Caco-2 (cell line): ENCODE results near the gene TUBD1. TPM values are rescaled to one million over a fixed set of nuclear protein-coding genes. Genes with fewer than 3 reads are reported as not detected.
"Not testable (repeated sequence)": the region's sequence is repeated elsewhere in the genome, so short reads cannot be mapped to it uniquely, and the experiment has no call there.

Experiments used
- Bru-seq: library from RNA; stranded (reverse); fragments of 400-500 nt; gene quantifications from one replicate; lab custom pipeline; 2021; lab: Mats Ljungman, UMichigan
- BruChase-seq, 2 experiments: library from RNA; stranded (reverse); fragments of 400-500 nt; gene quantifications; one replicate each; lab custom pipeline; 2021; lab: Mats Ljungman, UMichigan
- BruUV-seq: library from RNA; stranded (reverse); fragments of 400-500 nt; replicated peaks from 2 replicates; lab custom pipeline; 2021; lab: Mats Ljungman, UMichigan
- CTCF ChIA-PET: fragments of 300-600 bp; sonication (Branson Sonifier 250); formaldehyde crosslinking; loops from one replicate; lab custom pipeline; 2022; ENCODE audit warnings: antibody characterized with exemption; lab: Charles Lee
- POLR2A ChIA-PET: fragments of 300-600 bp; sonication (Branson Sonifier 250); formaldehyde crosslinking; loops from one replicate; lab custom pipeline; 2022; ENCODE audit warnings: antibody characterized with exemption; lab: Charles Lee
- DNase-seq, 2 experiments: peaks; one replicate each; pipeline versions ENCODE4 v3.0.0 to v3.0.0-alpha.2; 2020 to 2022
- H3K27me3 ChIP-seq: replicated peaks from 2 replicates; pipeline ENCODE4 v1.6.0; 2011; ENCODE audit warnings: low read length; ENCODE audit not compliant: control insufficient read depth, insufficient read depth
- H3K36me3 ChIP-seq: 2 replicates; pipeline ENCODE4 v1.5.1; 2011; ENCODE audit warnings: low read length; ENCODE audit not compliant: control insufficient read depth, insufficient read depth
- H3K4me1 ChIP-seq: fragments of 250-450 bp; sonication (Bioruptor Pico); 2 replicates; pipeline ENCODE4 v1.5.1; 2020; ENCODE audit warnings: mild to moderate bottlenecking
- H3K4me3 ChIP-seq: 2 replicates; pipeline ENCODE4 v1.5.1; 2011; ENCODE audit warnings: low read depth, mild to moderate bottlenecking, control low read depth, low read length
- H3K9me3 ChIP-seq: fragments of 250-450 bp; sonication (Bioruptor Pico); 2 replicates; pipeline ENCODE4 v1.5.1; 2020; ENCODE audit warnings: mild to moderate bottlenecking, moderate library complexity
- H3K27ac Mint-ChIP-seq: one replicate; pipeline ENCODE4 v1.8.0; 2022; ENCODE audit warnings: mixed read lengths; ENCODE audit not compliant: unreplicated experiment
- H3K27me3 Mint-ChIP-seq: one replicate; pipeline ENCODE4 v1.8.0; 2022; ENCODE audit warnings: mixed read lengths; ENCODE audit not compliant: insufficient read depth, unreplicated experiment
- H3K36me3 Mint-ChIP-seq: one replicate; pipeline ENCODE4 v1.8.0; 2022; ENCODE audit warnings: mild to moderate bottlenecking, mixed read lengths; ENCODE audit not compliant: insufficient read depth, unreplicated experiment
- H3K4me1 Mint-ChIP-seq: one replicate; pipeline ENCODE4 v1.8.0; 2022; ENCODE audit warnings: low read depth, mixed read lengths; ENCODE audit not compliant: unreplicated experiment
- H3K4me3 Mint-ChIP-seq: one replicate; pipeline ENCODE4 v1.8.0; 2022; ENCODE audit warnings: mild to moderate bottlenecking, moderate library complexity, mixed read lengths; ENCODE audit not compliant: unreplicated experiment
- H3K9me3 Mint-ChIP-seq: one replicate; pipeline ENCODE4 v1.8.0; 2022; ENCODE audit warnings: mixed read lengths; ENCODE audit not compliant: unreplicated experiment
- CTCF ChIP-seq, 2 experiments: fragments of 200-600 bp in 1 of 2; IDR thresholded peaks; 1 replicate in 1 of 2; 2 replicates in 1 of 2; pipeline versions ENCODE4 v1.5.1 to v1.8.0; 2011 to 2022; ENCODE audit warnings: antibody characterized with exemption in 1 of 2, control low read depth in 1 of 2, inconsistent platforms in 1 of 2, low read depth in 1 of 2, low read length in 1 of 2, mild to moderate bottlenecking in 1 of 2, moderate library complexity in 1 of 2; ENCODE audit not compliant: insufficient read depth in 1 of 2, severe bottlenecking in 1 of 2, unreplicated experiment in 1 of 2
- intact Hi-C: fragments of 100-400 bp; cut with micrococcal nuclease; formaldehyde crosslinking; loops from one replicate; pipeline ENCODE4 v1.10.0; 2022; ENCODE audit not compliant: unreplicated experiment
- long read RNA-seq: library from polyadenylated mRNA; stranded (forward); transcript quantifications from one replicate; pipeline ENCODE4 v2.0.0, GENCODE V29; 2022
- total RNA-seq: library from RNA; stranded (reverse); gene quantifications from 2 replicates; pipeline ENCODE4 v1.2.3, GENCODE V29; 2022

Gene TUBD1
- total RNA-seq (22.5 and 23.6 TPM in 2 replicates), Bru-seq, nascent RNA (percentile 73 among the genes with signal in this experiment), BruChase-seq, experiment 1, labeled RNA remaining after a 2-hour chase (percentile 78 among the genes with signal in this experiment), BruChase-seq, experiment 2, labeled RNA remaining after a 6-hour chase (percentile 72 among the genes with signal in this experiment)
- long read RNA-seq, transcript TUBD1-201 (9 exons, 2,490 nt), result major isoform, 22 of 45 reads
- long read RNA-seq, partial matches to known transcripts, result 1 of 45 reads
- long read RNA-seq, other reads (novel, unspliced or antisense), result 15 of 45 reads

- Histone ChIP-seq H3K9me3 (no peaks in the 10 kb centered on the region), H3K36me3 (no peaks in the 10 kb centered on the region), H3K4me3 (peak within 1 kb of the TSS; percentile 64), H3K4me1 (peaks cover 15% of the 10 kb centered on the region), H3K27me3 (no peaks in the 10 kb centered on the region)
- Mint-ChIP-seq H3K27ac (peak within 1 kb of the TSS; percentile 83), H3K36me3 (peaks cover 32% of the 10 kb centered on the region), H3K4me1 (peaks cover 34% of the 10 kb centered on the region), H3K9me3 (no peaks in the 10 kb centered on the region), H3K27me3 (no peaks in the 10 kb centered on the region), H3K4me3 (peak within 1 kb of the TSS; percentile 93)
- DNase-seq, result peak; percentile 97 to 98
- ChIA-PET POLR2A (interaction anchor here (0.5 to 1.4 kb wide), 5 partner anchors 47 to 185 kb away, joined by 3 to 7 read pairs (median 3); partner anchors contain the start of genes PTRH2 and VMP1), CTCF (interaction anchor here (0.6 to 1.5 kb wide), 6 partner anchors 12 to 810 kb away, joined by 3 to 8 read pairs (median 4); no protein-coding TSS in a partner anchor)
- intact Hi-C loops, result no loop called here
- BruUV-seq, result no TSS peak
- TF ChIP-seq CTCF (IDR thresholded peaks at IDR 0.05; ENCODE audit: insufficient read depth in 1 of 2, low read depth in 1 of 2, low read length in 1 of 2, severe bottlenecking in 1 of 2, unreplicated experiment in 1 of 2), result no peak
These were observed at the start of gene TUBD1, which contains the start of gene RPS6KB1 for GRCh38 chr17:59892924-59893675. Gene TUBD1, minus strand, starts transcription at chr17:59892943. Its CDS starts 1,941 bp downstream, at chr17:59891002. Gene RPS6KB1, plus strand, starts transcription at chr17:59893121. Its CDS starts 64 bp downstream, at chr17:59893185.

- Mint-ChIP-seq H3K4me1 (no peaks in the 10 kb centered on the region), H3K4me3 (no peak overlapping the region), H3K27ac (no peak overlapping the region), H3K9me3 (no peaks in the 10 kb centered on the region), H3K27me3 (no peaks in the 10 kb centered on the region), H3K36me3 (peaks cover 80% of the 10 kb centered on the region)
- Histone ChIP-seq H3K4me1 (no peaks in the 10 kb centered on the region), H3K27me3 (no peaks in the 10 kb centered on the region), H3K9me3 (no peaks in the 10 kb centered on the region), H3K4me3 (no peak overlapping the region), H3K36me3 (no peaks in the 10 kb centered on the region)
- no peak for TF ChIP-seq CTCF (IDR thresholded peaks at IDR 0.05; ENCODE audit: insufficient read depth in 1 of 2, low read depth in 1 of 2, low read length in 1 of 2, severe bottlenecking in 1 of 2, unreplicated experiment in 1 of 2)
- ChIA-PET CTCF (no interaction called here), POLR2A (no interaction called here)
- intact Hi-C loops, result no loop called here
- no peak for DNase-seq
- BruUV-seq, result no TSS peak
These were observed 48.4 kb upstream of the TUBD1 start for GRCh38 chr17:59941131-59941530.

- H3K4me3 ChIP-seq, DNase-seq, H3K4me3 Mint-ChIP-seq, H3K4me1 Mint-ChIP-seq, H3K27me3 Mint-ChIP-seq, intact Hi-C loops, H3K27me3 ChIP-seq, POLR2A ChIA-PET, H3K9me3 Mint-ChIP-seq, CTCF ChIA-PET, H3K27ac Mint-ChIP-seq, H3K9me3 ChIP-seq, H3K36me3 ChIP-seq, BruUV-seq, H3K4me1 ChIP-seq: not testable (repeated sequence)
- peaks cover 80% of the 10 kb centered on the region for H3K36me3 Mint-ChIP-seq
These were observed 48.0 kb upstream of the TUBD1 start for GRCh38 chr17:59940697-59941096.

- CTCF ChIA-PET, intact Hi-C loops, H3K27me3 Mint-ChIP-seq, DNase-seq, H3K4me3 ChIP-seq, BruUV-seq, H3K27ac Mint-ChIP-seq, H3K27me3 ChIP-seq, H3K9me3 ChIP-seq, H3K36me3 ChIP-seq, H3K9me3 Mint-ChIP-seq, H3K4me3 Mint-ChIP-seq, POLR2A ChIA-PET, H3K4me1 Mint-ChIP-seq, H3K4me1 ChIP-seq: not testable (repeated sequence)
- peaks cover 90% of the 10 kb centered on the region for H3K36me3 Mint-ChIP-seq
These were observed 40.6 kb upstream of the TUBD1 start for GRCh38 chr17:59933317-59933716.

- H3K9me3 ChIP-seq, H3K27me3 Mint-ChIP-seq, H3K4me1 Mint-ChIP-seq, intact Hi-C loops, POLR2A ChIA-PET, H3K4me3 ChIP-seq, CTCF ChIA-PET, DNase-seq, H3K4me3 Mint-ChIP-seq, BruUV-seq, H3K4me1 ChIP-seq, H3K36me3 ChIP-seq, H3K27ac Mint-ChIP-seq, H3K9me3 Mint-ChIP-seq, H3K27me3 ChIP-seq: not testable (repeated sequence)
- H3K36me3 Mint-ChIP-seq, result peaks cover 90% of the 10 kb centered on the region
These were observed 38.0 kb upstream of the TUBD1 start for GRCh38 chr17:59930768-59931167.
